Heart left ventricle (tissue), 13 donors: ENCODE results near the gene OLFML3.

Experiments
- CTCF ChIP-seq, 12 donors: fragments of 200-600 bp; sonication (generic) in 4 of 12; IDR thresholded peaks; one replicate each; pipeline versions ENCODE4 v1.5.0 to v1.8.0; 2018 to 2022; ENCODE audit warnings: antibody characterized with exemption in 12 of 12, mild to moderate bottlenecking in 5 of 12
- POLR2A ChIP-seq, 2 donors: fragments of 450-650 bp; IDR thresholded peaks; one replicate each; pipeline ENCODE4 v1.6.1; 2017; ENCODE audit warnings: antibody characterized with exemption in 2 of 2, mild to moderate bottlenecking in 2 of 2, moderate library complexity in 2 of 2
- donor health status: ischemic (EF 13 %, LVEDD 7.1; RV severe dilation, severe dysfunction).
- donor health status: DM: no; HTN: yes; CAD: no.
- donor health status: DM: no; HTN: no; CAD: no.
- donor health status: ischemic (EF 25% LVEDD 6.9; RV normal size, moderate dysfunction).
- donor health status: ischemic (EF 25% LVEDD 5.7; RV mildly dilated, moderate dysfunction).
- donor health status: ischemic (EF 35%, LVEDD 5.7; RV mildly dilated, moderate dysfunction).
- donor health status: nonischemic (EF 11% LVEDD 7.7; RV severe dilation, severe dysfunction).
- donor health status: DM: yes; HTN: yes; CAD: no.
- donor health status: PGD.
- donor health status: ischemic (EF 29% LVEDD 5.4; RV normal size, mild dysfunction).
- donor health status: nonischemic (EF 23%, LVEDD 6.1; RV moderate dilation, normal function).

GRCh38 chr1:113937146-113937545 is 42.1 kb upstream of the OLFML3 start:
- TF ChIP-seq CTCF (IDR thresholded peaks at IDR 0.05) (no peak), POLR2A (IDR thresholded peaks at IDR 0.05) (no peak)
